SKM-1 treated with dmso at 0.1 percent for 144 hours (cell line): Measurements from ENCODE around the gene MRPL43.
"Not testable (repeated sequence)": the region's sequence is repeated elsewhere in the genome, so short reads cannot be mapped to it uniquely, and the experiment has no call there.

Experiments used
- DNase-seq: peaks from one replicate; lab custom pipeline; 2025; ENCODE audit not compliant: unreplicated experiment; lab: John Stamatoyannopoulos, UW

MRPL43 gene

DNA sequence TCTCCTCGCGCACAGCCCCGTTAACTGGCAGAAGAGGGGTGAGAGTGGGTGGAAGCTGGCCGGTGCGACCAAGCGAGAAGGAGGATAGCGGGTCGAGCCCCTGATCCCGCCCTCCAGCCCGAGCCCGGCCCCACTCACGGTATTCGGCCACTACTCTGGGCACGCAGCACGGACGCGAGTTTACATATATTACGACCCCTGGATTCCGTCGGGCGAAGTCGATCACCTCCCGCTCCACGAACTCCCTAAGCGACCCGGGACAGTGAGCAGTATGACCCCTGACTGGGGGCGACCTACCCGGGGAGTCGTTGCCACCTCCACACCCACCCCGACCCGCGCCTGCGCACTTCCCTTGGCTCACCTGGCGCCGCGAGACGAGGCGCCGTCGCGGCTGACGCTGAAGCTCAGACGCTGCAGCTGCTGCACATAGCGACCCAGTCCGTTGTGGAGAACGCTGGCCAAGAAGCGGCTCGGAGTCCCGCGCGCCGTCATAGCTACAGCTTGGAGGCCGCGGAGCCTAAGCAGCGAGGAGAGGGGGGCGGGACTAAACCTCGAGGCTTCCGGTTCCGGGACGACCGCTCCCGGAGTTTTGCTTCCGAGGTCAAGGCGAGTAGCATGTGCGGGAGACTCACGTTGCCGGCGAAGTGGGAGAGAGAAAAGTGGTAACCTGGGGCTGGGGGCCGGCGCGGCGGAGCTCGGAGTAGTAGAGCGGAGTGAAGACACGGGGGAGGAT lies at the start of gene MRPL43, which contains the start of gene TWNK:
MRPL43 (minus strand) TSS at position 546 of the 733 bp plus-strand sequence; CDS start at position 492, 54 bp downstream.
TWNK (plus strand) TSS at position 592 of the 733 bp plus-strand sequence. CDS start 668 bp downstream, outside the sequence.
- peak; percentile 55 for DNase-seq

DNA sequence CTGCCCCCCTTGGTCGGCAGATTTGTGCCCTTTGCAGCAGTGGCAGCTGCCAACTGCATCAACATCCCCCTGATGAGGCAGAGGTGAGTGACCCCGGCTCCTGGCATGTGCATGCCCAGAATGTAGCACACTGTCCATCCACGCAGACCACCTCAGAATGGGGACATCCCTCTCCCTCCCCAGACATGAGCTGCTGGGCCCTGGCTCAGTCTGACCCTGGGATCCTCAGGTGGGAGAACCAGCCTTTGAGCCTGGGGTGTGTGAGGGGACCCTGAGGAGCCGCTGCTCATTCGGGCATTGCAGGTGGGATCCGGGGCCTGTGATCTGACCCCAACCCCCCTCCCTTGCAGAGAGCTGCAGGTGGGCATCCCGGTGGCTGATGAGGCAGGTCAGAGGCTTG lies 49.4 kb upstream of the MRPL43 start:
- DNase-seq, result no peak

DNA sequence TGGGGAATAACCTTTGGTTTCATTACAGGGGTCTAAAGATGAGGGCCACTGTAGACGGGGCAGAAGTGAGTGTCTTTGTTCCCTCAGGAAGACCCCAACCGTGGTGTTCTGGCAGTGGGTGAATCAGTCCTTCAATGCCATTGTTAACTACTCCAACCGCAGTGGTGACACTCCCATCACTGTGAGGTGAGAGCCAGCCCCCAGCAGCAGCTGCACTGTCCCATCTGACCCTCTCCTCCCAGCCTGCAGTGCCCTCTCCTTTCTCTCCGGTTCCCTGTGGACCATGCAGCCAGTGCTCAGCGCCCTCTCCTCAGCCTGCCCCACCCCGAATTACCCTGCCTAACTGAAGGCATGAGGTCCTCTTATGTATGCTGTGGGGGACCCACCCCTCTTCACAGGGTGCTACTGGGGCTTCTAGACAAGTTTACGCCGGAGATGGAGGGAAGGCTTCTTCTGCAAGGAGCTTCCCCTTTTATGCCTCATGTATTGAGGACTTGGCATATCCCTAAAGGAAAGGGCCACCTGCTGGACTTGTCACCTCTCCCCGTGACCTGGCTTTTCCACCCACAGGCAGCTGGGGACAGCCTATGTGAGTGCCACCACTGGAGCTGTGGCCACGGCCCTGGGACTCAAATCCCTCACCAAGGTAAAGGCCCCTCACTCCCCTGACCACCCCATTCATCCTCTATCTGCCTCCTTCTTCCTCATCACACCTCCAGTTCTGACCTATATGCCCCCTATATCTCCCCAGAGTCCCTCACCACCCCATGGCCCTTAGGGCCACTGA lies 48.8 kb upstream of the MRPL43 start:
- no peak for DNase-seq

GRCh38 chr10:101035314-101035713 lies 48.0 kb upstream of the MRPL43 start:
- DNase-seq, result no peak

DNA sequence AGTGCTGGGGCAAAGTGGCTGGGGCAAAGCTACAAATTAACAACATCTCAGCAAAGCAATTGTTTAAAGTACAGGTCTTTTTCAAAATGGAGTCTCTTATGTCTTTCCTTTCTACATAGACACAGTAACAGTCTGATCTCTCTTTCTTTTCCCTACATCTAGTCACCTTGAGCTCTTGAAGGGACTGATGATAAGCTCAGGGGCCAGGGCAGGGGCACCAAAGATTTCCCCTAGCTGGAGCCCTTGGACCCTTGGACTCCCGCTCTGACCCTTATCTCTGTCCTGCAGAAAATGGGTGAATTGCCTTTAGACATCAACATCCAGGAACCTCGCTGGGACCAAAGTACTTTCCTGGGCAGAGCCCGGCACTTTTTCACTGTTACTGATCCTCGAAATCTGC lies 47.1 kb upstream of the MRPL43 start:
- DNase-seq, result not testable (repeated sequence)

DNA sequence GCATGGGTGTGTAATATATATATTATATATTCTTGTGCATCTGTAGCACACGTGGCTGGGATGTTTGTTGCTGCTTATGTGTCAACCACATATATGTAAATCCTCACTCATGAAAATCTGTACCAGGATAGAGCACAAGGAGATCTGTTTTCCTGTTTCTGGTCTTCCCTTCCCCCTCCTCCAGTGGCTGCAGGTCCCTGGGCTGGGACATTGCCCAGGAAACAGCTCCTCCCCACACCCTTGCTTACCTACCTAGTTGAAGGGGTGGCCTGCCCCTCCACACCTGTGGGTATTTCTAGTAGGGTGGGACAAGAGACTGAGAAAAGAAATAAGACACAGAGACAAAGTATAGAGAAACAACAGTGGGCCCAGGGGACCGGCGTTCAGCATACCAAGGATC lies 46.0 kb upstream of the MRPL43 start:
- no peak for DNase-seq

- DNase-seq, result peak; percentile 34
Observed at GRCh38 chr10:101032637-101033224, 45.4 kb upstream of the MRPL43 start.

- peak; percentile 20 for DNase-seq
Observed at GRCh38 chr10:101031796-101032636, 44.7 kb upstream of the MRPL43 start.

GRCh38 chr10:101031128-101031795 lies 44.0 kb upstream of the MRPL43 start, which contains the start of the genes PDZD7 and SFXN3:
TSS of gene PDZD7 (minus strand) at chr10:101031129. CDS start at chr10:101030219, 910 bp downstream.
TSS of gene SFXN3 (plus strand) at chr10:101031234. CDS start at chr10:101034695, 3,461 bp downstream.
- peak; percentile 85 for DNase-seq

- DNase-seq, result no peak
Observed at GRCh38 chr10:101030496-101031127, 43.3 kb upstream of the MRPL43 start.

GRCh38 chr10:101029520-101030295 lies 42.4 kb upstream of the MRPL43 start:
- no peak for DNase-seq

DNA sequence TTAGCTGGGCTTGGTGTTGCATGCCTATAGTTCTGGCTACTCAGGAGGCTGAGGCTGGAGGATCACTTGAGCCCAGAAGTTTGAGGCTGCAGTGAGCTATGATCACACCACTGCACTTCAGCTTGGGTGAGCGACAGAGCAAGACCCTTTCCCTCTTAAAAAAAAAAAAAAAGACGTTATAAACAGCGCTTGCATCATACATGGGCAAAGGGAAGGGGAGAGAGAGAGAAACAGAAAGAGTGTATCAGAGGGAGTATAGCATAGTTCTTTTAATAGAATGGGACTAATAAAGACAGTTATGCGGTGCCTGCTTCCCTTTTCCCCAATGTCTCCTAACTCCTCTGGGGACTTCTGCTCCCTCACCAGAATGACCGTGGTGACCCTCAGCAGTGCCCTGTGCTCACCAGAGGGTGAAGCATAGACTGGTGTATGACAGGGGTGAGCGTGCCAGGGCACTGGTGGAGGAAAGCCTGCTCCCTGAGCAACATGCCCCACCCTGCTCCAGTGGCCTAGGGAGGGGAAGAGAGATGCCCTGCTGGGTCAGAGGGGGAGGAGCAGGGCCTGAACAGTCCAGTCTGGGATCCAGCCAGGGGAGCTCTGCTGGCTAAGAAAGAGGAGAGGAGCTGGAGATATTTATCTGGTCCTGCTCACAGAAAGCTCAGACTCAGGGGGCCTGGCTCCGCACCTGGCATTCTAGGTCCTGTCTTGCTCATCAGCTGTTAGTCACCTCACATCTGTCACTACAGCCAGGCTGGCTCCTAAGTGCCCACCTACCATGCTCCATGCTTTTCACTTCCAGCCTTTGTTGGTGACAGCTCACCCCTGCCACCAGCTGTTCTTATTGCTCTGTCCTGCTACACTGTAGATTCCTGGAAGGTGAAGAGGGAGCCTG lies 41.4 kb upstream of the MRPL43 start:
- no peak for DNase-seq

- no peak for DNase-seq
Observed at GRCh38 chr10:101027106-101027720, 39.9 kb upstream of the MRPL43 start.

DNA sequence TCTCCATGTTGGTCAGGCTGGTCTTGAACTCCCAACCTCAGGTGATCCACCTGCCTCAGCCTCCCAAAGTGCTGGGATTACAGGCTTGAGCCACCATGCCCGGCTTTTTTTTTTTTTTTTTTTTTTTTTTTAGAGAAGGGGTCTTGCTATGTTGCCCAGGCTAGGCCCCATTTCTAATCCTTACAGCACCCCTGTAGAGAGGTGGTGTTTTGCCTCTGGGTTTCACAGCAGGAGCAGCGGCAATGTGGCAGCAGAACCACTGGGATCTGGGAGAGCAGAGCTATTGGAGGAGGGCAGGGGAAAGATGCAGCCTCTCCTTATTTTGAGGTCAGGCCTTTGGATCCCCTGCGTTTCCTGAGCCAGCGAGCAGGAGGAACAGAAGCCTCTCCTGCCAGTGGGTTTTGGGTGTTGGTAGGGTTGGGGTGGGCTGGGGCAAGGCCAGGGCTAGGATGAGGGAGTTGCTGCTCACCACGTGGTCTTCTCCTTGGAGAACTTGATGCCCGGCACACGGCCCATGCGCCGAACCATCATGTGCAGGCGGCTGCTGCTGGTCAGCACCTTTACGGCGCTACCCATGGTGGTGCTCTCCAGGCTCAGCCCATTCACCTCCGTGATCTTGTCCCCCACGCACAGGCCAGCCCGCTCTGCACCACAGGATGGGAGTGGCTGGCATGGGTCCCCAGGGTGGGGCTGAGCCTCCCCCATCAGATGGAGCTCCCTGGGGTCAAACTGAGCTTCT lies 35.8 kb upstream of the MRPL43 start:
- no peak for DNase-seq

DNA sequence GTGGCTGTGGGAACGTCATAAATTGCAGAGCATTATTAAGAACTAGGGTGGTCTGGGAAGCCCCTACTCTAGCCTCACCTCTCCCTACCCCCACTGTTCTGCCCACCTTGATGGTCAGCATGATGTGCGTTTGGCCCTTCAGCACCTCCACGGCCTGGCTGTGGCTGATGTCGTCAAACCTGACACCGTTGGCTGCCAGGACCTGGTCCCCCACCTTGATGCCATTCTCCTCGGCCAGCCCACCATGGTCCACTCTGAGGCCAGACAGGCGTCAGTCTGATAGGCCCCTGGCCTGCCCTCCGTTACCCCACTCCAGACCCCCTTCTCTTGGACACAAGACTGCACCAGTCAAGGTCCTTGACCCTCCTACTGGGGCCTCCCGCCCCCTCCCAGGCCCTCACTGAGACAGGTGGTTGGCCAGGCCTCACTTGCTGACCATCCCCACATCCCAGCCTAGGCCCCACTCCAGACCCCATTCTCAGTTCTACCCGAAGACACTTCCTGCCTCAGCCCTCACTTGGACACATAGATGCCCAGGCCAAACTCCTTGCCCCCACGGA lies 34.5 kb upstream of the MRPL43 start:
- DNase-seq, result no peak

DNA sequence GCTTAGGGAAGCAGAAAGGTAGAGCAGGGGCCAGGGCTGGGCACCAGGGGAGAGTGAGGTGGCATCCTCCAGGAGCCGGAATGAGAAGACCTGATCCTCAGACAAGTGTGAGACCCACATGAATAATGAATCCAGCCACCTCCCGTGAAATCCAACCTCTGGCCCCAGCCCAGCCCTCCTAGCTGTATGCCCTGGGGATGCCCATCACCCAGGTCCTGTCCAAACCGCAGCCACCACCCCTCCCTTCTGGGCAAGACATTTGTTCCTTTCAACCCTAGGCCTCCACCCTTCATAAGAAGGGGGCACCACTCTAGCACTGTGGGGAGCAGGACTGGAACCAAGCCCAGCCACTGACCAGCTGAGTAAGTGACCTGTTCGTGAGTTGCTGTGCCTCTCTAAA lies 33.9 kb upstream of the MRPL43 start:
- DNase-seq, result no peak
